Putamen (tissue), 1 donor: ENCODE results near the gene LRRC27.

ENCODE experiments used
- DNase-seq: peaks from one replicate; pipeline ENCODE4 v3.0.0-alpha.2; 2016; ENCODE audit warnings: low spot score

LRRC27 gene

DNA sequence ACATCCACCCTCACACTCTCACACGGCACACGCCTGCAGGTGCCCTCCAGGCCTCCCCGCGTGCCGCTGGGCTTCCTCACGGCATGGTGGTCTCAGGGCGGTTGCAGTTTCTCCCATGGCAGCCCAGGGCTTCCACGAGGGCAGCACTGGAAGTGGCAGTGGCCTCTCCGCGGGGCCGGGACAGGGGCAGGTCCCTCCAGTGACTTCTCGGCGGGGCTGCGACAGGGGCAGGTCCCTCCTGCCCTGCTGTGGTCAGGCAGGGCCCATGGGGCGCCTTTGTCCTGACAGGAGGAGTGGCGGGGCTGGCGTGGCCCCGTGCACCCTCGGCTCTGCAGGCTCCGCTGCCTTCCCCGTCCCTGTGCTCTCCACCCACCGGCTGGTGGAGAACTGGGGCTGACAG is 84.0 kb downstream of the LRRC27 start:
- DNase-seq: no peak

DNA sequence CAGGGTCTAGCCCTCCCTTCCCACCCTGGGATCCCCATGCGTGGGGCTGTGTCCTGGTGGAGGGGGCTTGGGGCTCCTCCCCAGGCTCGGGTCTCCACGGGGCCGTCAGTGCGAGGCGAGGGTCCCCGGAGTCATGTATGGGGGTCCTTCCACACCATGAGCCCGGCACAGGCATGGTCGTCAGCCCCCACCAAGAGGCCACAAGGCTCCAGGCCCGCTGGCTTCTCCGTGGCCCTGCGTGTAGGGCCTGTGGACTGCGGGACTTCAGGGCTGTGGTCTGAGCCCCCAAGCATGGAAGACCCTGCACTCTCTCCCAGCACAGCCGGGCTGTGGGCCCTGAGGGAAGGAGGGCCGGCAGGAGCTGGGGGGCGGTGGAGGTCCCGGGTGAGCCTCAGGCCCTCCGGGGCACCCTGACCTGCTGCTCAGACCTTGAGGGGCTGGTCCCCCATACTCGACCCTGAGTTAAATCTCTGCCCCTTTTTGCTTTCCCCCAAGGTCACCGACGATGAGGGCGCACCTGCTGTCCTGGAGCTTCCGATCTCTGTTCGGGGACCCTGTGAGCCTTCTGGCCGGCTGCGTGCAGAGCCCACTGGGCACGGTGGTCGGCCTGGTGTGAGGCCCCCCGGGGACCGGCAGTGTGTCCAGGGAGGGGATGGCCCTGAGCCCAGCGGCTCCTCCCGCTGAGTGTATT is 84.7 kb downstream of the LRRC27 start:
- no peak for DNase-seq

DNA sequence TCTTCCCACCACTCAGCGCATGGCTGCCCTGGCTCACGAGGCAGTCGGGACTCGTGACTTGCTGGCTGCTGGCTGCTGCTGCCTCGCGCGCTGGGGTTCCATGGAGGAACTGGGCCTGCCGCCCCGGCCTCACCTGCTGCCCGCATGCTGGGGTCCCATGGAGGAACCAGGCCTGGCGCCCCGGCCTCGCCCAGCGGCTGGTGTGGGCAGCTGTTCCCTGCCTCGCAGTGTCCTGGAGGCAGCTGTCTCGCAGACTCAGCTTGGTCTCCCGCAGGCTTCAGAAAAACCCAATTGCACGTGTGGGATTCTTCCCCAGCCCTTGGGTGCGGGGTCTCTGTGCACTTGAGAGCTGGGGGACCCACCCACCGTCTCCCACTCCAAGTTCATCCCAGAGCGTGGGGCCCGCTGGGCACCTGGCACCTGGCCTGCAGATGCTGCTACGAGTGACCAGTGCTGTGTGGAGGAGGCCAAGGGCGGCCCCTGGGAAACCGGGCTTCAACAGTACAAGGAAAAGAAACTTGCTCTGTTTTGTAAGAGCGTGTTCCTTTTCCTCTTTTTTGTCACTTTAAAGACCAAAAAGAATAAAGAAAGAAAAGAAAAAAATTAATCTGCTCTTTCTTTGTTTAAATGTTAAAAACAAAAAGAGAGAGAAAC is 85.4 kb downstream of the LRRC27 start:
- no peak for DNase-seq

DNA sequence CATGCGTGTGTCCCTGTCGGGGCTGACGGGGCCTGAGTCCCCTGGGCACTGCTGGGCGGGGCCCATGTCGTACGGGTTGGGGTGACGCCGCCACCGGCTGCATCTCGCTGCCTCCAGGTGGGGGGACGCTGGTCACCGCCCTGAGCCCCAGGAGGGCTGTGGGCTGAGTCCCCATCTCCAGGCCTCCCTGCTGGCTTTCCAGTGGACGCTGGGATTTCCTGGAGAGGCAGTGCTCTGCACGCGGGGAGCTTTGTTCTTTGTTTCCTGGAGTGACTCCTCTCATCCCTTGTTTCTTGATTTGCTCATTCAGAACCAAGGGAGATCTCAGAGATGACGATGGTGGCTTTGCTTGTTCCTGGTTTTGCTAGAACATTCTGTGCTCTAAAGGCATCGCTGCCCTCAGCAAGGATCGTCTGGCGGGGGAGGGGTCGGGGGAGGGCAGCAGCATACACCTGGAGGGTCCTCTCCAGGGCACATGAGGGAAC is 86.0 kb downstream of the LRRC27 start:
- DNase-seq: no peak

DNA sequence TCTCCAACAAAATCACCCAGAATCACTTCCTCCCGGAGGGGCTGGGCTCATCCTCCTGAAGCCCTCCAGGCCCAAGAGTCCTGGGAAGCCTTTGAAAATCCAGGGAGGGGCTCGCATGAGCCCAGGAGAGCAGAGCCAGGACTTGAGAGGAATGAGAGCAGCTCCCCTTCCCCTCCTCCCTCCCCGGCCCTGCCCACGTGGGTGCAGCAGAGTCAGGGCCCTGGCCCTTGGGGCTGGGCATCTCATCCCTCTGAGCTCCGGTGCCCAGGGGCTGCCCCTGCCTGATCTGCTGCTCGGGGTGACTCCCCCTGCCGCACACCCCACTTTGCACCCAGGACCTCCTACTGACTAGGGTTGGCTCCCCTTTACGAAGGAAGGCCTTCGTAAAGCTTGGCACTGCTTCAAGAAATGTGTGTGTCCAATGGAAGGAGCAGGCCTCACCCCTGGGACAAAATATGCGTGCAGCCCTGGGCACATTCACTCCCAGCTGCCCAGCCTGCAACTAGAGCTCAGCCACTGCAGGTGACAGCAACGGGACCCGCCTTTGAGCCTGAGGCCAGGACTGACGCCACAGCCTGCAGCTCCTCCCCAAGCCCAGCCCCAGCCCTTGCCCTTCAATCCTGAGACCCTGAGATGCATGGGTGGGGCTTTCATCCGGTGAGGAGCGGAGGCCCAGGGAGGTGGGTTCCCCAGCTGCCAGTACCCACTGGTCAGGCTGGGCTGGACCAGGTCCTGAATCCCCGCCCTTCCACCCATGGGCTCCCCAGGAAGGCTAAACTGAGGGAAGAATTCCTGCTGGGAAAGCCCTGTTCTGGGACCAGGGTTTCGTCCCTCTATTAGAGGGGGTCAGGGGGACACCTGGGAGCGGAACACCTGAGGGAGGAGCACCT is 86.8 kb downstream of the LRRC27 start:
- DNase-seq: no peak

DNA sequence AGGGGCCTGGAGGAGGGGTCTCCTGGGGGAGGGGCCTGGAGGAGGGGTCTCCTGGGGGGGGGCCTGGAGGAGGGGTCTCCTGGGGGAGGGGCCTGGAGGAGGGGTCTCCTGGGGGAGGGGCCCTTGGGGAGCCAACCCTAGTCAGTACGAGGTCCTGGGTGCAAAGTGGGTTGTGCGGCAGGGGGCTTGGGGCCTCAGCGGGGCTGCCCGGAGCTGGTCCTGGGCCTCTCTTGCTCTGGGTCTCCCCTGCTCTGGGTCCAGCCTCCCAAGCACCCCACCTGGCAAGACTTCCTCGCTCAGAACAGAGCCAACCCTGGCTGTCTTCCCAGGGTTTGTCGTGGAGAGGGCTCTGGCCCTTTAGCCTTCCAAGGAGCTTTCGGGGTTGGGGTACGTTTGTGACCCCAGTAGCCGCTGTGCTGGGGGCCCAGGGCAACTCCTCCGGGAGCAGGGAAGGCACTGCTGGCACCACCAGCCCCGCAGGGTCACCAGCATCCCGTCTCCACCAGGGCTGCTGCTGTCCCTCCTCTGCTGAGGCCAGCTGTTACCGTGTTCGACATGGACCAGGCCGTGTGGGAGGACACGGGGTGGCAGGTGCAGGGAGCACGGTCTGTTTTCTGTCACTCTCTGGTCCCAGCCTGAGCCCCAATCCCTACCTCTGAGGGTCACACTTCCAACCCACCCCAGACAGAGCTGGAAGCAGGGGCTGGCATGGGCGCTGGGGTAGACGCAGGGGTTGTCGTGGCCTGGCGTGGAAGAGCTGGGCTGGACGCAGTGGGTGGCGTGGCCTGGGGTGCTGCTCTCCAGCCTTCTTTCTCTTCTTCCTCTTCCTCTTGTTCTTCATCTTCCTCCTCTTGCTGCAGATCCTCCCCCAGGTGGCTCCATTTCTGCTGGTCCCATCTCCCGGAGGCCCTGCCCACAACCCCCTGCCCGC is 87.8 kb downstream of the LRRC27 start:
- DNase-seq: no peak

DNA sequence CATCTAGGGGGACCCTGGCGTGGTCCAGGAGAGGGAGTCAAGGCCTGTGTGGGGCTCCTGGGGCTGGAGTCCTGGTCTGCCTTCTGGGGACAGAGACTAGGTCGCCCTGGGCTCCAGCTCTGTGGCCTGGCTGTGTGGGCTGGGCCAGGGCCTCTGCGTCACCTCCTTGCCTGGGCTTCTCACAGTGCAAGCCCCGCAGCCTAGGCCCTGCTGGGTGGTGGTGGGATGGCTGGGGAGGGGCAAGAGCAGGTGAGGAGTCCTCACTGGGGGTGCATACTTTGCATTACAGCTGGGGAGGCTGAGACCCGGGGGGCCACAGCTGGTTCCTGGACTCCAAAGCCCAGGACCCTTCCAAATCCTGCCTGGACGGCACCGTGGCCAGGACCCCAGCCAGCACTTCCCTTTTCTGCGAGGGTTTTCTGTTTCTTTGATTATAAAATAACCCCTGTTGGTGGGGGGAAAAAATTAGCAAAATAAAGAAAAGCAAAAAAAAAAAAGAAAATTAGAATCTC is 88.5 kb downstream of the LRRC27 start:
- no peak for DNase-seq

DNA sequence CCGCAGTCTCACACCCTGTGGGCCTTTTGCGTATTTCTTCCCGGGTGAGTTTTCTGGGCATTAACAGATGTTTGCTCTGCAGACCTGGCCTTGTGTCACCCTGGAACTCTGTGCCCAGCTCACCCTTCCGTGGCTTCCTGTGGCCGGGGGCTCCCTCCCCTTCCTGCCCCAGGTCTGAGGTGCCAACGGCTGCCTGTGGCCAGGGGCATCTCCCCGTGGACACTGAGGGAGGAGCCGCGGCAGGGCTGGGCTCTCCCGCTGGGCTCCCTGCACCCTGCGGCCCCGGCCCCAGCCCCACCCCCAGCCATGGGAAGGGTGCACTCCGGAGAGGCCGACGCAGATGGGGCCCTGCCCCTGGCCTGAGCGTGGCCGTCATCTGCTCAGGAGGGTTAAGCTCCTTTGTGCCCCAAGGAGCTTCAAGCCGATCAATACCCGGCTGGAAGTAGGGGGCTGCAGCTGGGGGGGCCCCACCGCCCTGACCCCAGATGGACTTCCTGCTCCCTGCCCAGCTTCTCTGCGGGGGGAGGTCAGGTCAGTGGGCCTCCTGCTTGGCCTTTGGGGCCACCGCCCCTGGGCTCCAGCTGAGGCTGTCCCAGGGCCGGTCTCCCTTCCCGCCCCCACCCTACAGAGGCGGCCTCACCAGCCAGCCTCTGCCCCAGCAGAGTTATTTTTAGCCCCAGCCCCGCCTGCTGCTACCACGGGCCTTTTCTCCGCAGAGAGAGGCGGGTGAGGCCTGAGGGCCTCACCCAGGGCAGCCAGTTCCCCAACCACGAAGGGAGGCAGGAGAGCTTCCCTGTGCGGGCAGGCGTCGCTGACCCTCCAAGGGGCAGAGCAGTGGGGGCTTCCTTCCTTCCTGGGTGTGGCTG is 89.2 kb downstream of the LRRC27 start:
- no peak for DNase-seq

DNA sequence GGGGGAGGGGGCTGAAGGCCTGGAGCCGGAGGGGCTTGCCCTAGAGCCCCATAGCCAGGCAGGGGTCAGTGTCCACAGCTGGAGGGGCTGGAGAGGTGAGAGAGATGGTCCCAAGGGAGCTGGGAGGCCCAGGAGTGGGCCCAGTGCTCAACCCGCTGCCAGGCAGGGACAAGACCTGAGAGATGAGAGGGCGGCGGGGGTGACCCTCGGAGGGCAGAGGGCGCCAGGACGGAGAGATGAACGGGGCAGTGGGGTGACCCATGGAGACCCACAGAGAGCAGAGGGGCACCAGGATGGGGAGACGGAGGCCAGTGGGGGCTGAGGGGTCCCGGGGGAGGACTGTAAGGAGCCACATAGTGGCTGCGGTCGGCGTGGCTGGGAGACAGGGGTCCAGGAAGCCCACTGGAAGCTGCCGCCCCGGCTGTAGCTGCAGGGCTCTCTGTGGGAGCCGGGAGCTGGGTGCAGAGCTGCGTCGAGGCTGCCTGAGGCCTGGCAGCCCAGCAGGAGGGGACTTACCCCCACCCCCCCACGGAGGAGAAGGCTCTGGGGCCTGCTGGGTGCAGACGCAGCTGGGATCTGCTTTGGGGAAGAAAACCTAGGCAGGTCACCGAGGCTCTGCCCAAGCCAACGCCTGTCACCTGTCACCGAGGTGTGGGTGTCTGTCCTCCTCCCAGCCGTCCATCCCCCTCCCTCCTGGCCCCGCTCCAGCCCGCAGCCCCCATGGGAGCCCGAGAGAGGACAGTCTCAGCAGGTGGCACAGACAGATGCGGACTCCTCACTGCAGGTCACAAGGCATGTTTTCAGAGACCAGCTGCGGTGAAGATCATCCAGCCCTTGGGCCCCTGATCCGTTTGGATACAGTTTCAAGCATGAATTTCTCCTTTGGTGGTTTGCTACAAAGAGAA is 90.1 kb downstream of the LRRC27 start:
- DNase-seq: no peak

DNA sequence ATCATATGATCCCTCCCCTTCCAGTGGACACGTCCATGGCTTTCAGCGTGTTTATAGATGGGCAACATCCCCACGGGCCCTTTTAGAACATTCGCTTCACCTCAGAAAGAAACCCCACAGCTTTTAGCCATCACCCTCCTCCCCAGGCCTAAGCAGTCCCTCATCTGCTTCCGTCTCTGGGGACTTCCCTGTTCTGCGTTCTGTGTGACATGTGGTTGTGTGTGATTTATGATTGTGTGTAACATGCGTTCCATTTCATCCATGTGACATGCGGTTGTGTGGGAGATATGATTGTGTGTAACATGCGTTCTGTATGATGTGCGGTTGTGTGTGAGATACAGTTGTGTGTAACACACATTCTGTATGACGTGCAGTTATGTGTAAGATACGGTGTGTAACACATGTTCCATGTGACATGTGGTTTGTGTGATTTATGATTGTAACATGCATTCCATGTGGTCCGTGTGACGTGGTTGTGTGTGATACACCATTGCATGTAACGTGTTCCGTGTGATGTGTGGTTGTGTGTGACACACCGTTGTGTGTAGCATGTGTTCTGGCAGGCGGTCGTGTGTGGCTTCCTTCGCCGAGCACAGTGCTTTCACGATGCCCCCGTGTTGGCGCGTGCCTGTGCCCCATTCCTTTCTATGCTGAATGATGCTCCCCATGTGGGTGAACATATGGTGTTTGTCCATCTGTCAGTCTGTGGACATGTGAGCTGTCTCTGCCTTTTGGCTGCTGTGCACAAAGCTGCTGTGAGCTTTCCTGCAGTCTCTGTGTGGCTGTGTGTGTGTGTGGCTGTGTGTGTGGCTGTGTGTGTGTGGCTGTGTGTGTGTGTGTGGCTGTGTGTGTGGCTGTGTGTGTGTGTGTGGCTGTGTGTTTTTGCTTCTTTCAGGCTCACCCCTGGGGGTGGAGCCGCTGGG is 91.2 kb downstream of the LRRC27 start:
- no peak for DNase-seq

DNA sequence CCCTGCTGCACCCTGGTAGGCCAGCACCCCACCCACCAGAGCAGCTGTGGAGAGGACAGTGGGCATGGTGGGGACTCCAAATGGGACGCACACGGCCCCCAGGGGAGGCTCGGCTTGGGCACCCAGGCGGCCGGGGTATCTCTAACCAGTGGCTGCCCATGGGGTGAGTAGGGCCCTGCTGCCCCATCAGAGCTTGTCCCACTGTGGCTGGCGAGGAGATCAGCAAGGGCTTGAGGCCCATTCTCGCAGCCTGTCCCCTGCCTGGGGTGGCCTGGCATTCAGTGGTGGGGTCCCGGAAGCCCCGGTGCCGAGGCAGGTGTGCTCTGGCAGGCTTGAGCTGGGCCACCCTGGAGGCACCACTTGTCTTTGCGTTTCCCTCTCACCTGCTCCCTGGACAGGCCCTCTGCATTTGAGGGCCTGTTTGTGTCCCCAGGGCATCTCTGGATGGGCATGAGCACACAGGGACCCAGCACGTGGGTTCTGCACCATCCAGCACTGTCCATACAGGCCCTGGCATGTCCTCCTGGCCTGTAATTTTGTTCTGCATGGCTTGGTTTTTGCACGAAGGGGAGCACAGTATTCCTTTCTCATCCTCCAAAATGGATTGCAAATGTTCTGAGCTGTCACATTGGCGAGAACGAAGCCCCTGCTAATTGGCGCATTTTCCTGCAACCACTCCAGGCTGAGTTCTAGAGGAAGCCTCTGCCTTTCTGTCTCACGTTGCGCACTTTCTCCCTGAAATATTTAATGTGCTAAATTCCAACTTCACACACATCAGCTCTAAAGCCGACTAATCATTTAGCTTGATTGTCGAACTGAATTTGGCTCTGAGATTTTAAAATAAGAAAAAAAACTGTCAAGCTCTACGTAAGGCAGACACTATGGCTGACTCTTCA is 92.2 kb downstream of the LRRC27 start:
- DNase-seq: peak; percentile 54

DNA sequence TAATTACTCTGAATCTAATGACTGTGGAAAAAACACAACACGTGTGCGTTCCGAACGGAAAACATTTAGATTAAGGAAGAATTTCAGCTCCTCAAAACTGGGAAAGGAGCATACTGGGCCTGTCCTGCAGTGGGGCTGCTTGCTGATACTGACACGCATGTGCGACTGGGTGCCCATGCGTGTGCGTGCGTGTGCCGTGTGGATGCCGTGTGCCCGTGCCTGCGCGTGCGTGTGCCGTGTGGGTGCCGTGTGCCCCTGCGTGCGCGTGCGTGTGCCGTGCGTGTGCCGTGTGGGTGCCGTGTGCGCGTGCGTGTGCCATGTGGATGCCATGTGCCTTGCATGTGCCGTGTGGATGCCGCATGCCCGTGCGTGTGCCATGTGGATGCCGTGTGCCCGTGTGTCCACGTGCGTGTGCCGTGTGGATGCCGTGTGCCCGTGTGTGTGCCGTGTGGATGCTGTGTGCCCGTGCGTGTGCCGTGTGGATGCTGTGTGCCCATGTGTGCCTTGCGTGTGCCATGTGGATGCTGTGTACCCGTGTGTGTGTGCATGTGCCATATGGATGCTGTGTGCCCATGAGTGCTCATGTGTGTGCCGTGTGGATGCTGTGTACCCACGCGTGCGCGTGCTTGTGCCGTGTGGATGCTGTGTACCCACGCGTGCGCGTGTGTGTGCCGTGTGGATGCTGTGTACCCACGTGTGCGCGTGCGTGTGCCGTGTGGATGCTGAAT is 93.2 kb downstream of the LRRC27 start:
- no peak for DNase-seq

DNA sequence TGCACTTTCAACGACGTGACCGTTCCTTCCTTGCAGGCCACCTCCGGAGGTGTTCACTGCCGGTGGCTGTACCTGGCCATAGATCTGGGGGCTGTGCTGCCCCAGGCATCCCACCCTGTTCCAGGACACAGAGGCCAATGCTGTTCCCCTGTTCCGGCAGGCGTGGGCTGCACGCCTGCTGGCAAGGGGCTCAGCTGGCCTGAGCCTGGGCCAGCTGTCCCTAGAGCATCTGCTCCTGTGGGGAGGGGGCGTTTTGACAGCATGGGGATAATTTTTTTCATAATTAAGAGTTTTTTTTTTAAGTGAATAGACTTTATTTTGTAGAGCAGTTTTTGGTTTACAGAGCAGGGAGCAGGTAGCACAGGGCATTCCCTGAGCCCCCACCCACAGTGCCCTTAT is 93.8 kb downstream of the LRRC27 start:
- DNase-seq: no peak

DNA sequence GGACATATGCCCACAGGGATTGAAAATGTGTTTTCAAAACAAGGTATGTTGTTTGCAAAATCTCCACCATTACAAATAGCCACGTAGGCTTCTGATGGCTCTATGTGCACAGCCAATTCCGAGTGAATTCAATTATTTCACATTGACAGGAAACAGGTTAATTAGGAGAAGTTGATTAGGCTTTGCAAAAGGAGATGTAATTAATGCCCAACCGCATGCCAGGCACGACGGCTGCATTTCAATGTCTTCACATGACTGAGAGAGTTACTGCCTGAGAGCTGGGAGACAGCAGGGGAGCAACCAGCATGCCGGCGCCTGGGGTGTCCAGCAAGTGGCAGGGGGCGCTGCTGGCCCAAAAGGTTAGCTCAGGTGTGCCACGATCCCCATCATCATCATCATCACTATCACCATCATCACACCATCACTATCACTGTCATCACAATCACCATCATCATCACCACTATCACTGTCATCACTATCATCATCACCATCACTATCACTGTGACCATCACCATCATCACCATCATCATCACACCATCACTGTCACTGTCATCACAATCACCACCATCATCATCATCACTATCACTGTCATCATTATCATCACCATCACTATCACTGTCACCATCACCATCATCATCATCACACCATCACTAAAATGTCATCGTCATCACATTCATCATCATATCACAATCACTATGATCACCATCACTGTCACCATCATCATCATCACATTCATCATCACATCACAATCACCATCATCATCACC is 95.2 kb downstream of the LRRC27 start:
- no peak for DNase-seq

DNA sequence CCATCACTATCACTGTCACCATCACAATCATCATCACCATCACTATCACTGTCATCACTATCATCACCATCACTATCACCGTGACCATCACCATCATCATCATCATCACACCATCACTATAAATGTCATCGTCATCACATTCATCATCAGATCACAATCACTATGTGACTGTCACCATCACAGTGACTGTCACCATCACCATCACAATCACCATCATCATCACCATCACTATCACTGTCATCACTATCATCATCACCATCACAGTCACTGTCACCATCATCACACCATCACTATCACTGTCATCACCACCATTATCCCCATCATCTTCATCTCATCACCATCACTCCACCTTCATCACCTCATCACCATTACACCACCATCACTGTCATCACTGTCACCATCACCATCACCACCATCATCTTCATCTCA is 96.0 kb downstream of the LRRC27 start:
- no peak for DNase-seq
